Spleen (tissue), 11 donors: Measurements from ENCODE around the gene MLYCD. TPM values are rescaled to one million over a fixed set of nuclear protein-coding genes. Genes with fewer than 3 reads are reported as not detected.

Experiments used
- DNase-seq: peaks from one replicate; pipeline ENCODE4 v3.0.0-alpha.2; 2020
- H3K27ac ChIP-seq, 8 donors: fragments of 200-600 bp; sonication (generic) in 7 of 8; 1 replicate in 4 of 8; 2 replicates in 4 of 8; pipeline versions ENCODE4 v1.5.0 to v1.8.0; 2016 to 2021; ENCODE audit warnings: inconsistent platforms in 4 of 8, mild to moderate bottlenecking in 4 of 8, moderate library complexity in 1 of 8
- H3K27me3 ChIP-seq, 7 donors: fragments of 200-600 bp; sonication (generic) in 6 of 7; replicated peaks in 1 of 7; 1 replicate in 4 of 7; 2 replicates in 3 of 7; pipeline versions ENCODE4 v1.5.0 to v1.8.0; 2016 to 2021; ENCODE audit warnings: inconsistent platforms in 3 of 7, mild to moderate bottlenecking in 1 of 7
- H3K36me3 ChIP-seq, 6 donors: fragments of 200-600 bp; sonication (generic) in 5 of 6; 1 replicate in 4 of 6; 2 replicates in 2 of 6; pipeline versions ENCODE4 v1.5.0 to v1.8.0; 2016 to 2021; ENCODE audit warnings: inconsistent platforms in 2 of 6
- H3K4me1 ChIP-seq, 6 donors: fragments of 200-600 bp; sonication (generic) in 5 of 6; 1 replicate in 3 of 6; 2 replicates in 3 of 6; pipeline versions ENCODE4 v1.5.0 to v1.8.0; 2016 to 2021; ENCODE audit warnings: inconsistent platforms in 3 of 6
- H3K4me3 ChIP-seq, 8 donors: fragments of 200-600 bp; sonication (generic) in 7 of 8; 1 replicate in 4 of 8; 2 replicates in 4 of 8; pipeline versions ENCODE4 v1.5.0 to v1.8.0; 2016 to 2021; ENCODE audit warnings: inconsistent platforms in 4 of 8, mild to moderate bottlenecking in 4 of 8, moderate library complexity in 2 of 8
- H3K9me3 ChIP-seq, 8 donors: fragments of 200-600 bp; sonication (generic) in 7 of 8; 1 replicate in 4 of 8; 2 replicates in 4 of 8; pipeline versions ENCODE4 v1.5.0 to v1.8.0; 2016 to 2021; ENCODE audit warnings: inconsistent platforms in 4 of 8
- POLR2A ChIP-seq, 3 donors: fragments of 450-650 bp; IDR thresholded peaks; one replicate each; pipeline ENCODE4 v1.5.1; 2017; ENCODE audit warnings: antibody characterized with exemption in 3 of 3, mild to moderate bottlenecking in 1 of 3
- POLR2AphosphoS5 ChIP-seq, 3 donors: sonication (generic); formaldehyde crosslinking; IDR thresholded peaks; one replicate each; pipeline ENCODE4 v1.5.1; 2017; ENCODE audit warnings: antibody characterized with exemption in 3 of 3
- WGBS, 5 donors: extraction: QIAGEN DNeasy Blood & Tissue Kit in 3 of 5; methylation state at CpG; one replicate each; pipeline versions ENCODE4 v1.1.5 to v1.1.7; 2013 to 2018; 5-methylcytosine and 5-hydroxymethylcytosine counted together
- intact Hi-C: fragments of 100-400 bp; cut with DNase I; formaldehyde crosslinking; loops from one replicate; pipeline ENCODE4 v1.15.0; 2023; ENCODE audit warnings: low total_unique reads
- polyA plus RNA-seq, 3 donors: library from polyadenylated mRNA; stranded (reverse); fragments of 200-250 nt; gene quantifications; one replicate each; pipeline ENCODE4 v1.2.1, GENCODE V29; 2013
- total RNA-seq, 7 donors: library from RNA; depleted of rRNA in 3 of 7; stranded (reverse); fragments of >200 nt in 3 of 7; fragmentation: NEBNext Ultra II Directional in 4 of 7; extraction: Animal tissue kit (Norgen Biotek cat#: 25700) in 4 of 7; gene quantifications; one replicate each; pipeline versions ENCODE4 v1.1.0 to v1.2.1, GENCODE V29; 2016 to 2021
- TF ChIP-seq, protein P1 (sequence below), 11 experiments: fragments of 200-600 bp in 7 of 11; fragments of 450-650 bp in 4 of 11; sonication (generic) in 4 of 11; IDR thresholded peaks in 8 of 11; conservative IDR thresholded peaks in 3 of 11; 1 replicate in 7 of 11; 2 replicates in 4 of 11; pipeline versions ENCODE4 v1.4.0 to v1.8.0; 2016 to 2021; ENCODE audit warnings: antibody characterized with exemption in 11 of 11, inconsistent platforms in 4 of 11, mild to moderate bottlenecking in 1 of 11
- donor health status: healthy with polysubstance abuse.
- donor health status: DM: no; HTN: no; CAD: no; lungs with moderate emphysema.
- donor health status: DM: no; HTN: no; CAD: no.
- donor health status: Bipolar disorder and iron deficiency.
- donor health status: healthy.
- donor health status: DM: no; HTN: no; CAD: no.
- donor health status: DM: yes; HTN: yes; CAD: no.

Gene MLYCD
- total and polyA plus RNA-seq, 10 donors: 2.0 to 14.3 (median 9.9) TPM

DNA sequence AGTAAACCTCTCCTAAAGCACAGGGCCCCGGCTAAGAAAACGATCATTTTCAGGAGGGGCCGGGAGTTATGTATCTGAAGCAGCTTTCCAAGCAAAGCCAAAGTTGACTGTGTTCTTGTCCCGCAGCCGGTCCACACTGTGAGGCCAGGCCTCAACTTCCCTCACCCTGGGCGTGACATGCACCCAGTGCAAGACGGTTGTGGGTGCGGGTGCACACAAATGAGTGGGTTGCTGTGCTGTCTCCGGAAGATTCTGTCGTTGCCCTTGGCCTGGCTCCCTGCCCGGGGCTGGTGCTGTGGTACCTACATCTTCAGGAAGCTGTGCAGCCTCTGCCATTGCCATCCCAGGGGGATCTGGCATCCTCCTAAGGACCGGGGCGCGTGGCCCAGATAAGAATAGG is 16.6 kb downstream of the MLYCD start:
- no peaks in the 10 kb centered on the region for H3K4me1 ChIP-seq
- H3K9me3 ChIP-seq: no peaks in the 10 kb centered on the region
- H3K36me3 ChIP-seq: peaks cover 5 to 100% (median 82%) of the 10 kb centered on the region in 6 donors
- H3K27me3 ChIP-seq: no peaks in the 10 kb centered on the region
- DNase-seq: no peak
- intact Hi-C loops: no loop called here
- H3K27ac ChIP-seq: no peak overlapping the region
- H3K4me3 ChIP-seq: no peak overlapping the region
- TF ChIP-seq, protein P1, sequence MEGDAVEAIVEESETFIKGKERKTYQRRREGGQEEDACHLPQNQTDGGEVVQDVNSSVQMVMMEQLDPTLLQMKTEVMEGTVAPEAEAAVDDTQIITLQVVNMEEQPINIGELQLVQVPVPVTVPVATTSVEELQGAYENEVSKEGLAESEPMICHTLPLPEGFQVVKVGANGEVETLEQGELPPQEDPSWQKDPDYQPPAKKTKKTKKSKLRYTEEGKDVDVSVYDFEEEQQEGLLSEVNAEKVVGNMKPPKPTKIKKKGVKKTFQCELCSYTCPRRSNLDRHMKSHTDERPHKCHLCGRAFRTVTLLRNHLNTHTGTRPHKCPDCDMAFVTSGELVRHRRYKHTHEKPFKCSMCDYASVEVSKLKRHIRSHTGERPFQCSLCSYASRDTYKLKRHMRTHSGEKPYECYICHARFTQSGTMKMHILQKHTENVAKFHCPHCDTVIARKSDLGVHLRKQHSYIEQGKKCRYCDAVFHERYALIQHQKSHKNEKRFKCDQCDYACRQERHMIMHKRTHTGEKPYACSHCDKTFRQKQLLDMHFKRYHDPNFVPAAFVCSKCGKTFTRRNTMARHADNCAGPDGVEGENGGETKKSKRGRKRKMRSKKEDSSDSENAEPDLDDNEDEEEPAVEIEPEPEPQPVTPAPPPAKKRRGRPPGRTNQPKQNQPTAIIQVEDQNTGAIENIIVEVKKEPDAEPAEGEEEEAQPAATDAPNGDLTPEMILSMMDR (IDR thresholded peaks at IDR 0.05 in 8 of 11, conservative IDR thresholded peaks at IDR 0.05 in 3 of 11): no peak
- TF ChIP-seq POLR2AphosphoS5 (IDR thresholded peaks at IDR 0.05): no peak
- TF ChIP-seq POLR2A (IDR thresholded peaks at IDR 0.05): no peak
- 95 to 98% (median 97%) methylated on average over 10 to 14 of the region's 14 CpGs for WGBS, 5 donors

- Histone ChIP-seq H3K4me1 (no peaks in the 10 kb centered on the region), H3K4me3 (no peak overlapping the region), H3K36me3 (peaks cover 5 to 96% (median 65%) of the 10 kb centered on the region in 6 donors), H3K27ac (no peak overlapping the region), H3K27me3 (no peaks in the 10 kb centered on the region), H3K9me3 (no peaks in the 10 kb centered on the region)
- peak; percentile 41 for DNase-seq
- intact Hi-C loops: no loop called here
- TF ChIP-seq, protein P1 (IDR thresholded peaks at IDR 0.05 in 8 of 11, conservative IDR thresholded peaks at IDR 0.05 in 3 of 11): no peak
- TF ChIP-seq POLR2AphosphoS5 (IDR thresholded peaks at IDR 0.05) (no peak), POLR2A (IDR thresholded peaks at IDR 0.05) (no peak)
- WGBS, 5 donors: 95 to 98% (median 97%) methylated on average over 50 to 51 of the region's 51 CpGs
Measured at GRCh38 chr16:83917152-83918120, 18.5 kb downstream of the MLYCD start.

GRCh38 chr16:83920894-83921491 is 22.1 kb downstream of the MLYCD start:
- intact Hi-C loops: no loop called here
- Histone ChIP-seq H3K27ac (no peak overlapping the region), H3K36me3 (peaks cover 0 to 83% (median 38%) of the 10 kb centered on the region in 6 donors), H3K4me1 (no peaks in the 10 kb centered on the region), H3K27me3 (no peaks in the 10 kb centered on the region), H3K4me3 (no peak overlapping the region), H3K9me3 (no peaks in the 10 kb centered on the region)
- TF ChIP-seq, protein P1 (IDR thresholded peaks at IDR 0.05 in 8 of 11, conservative IDR thresholded peaks at IDR 0.05 in 3 of 11): no peak
- no peak for TF ChIP-seq POLR2AphosphoS5 (IDR thresholded peaks at IDR 0.05)
- TF ChIP-seq POLR2A (IDR thresholded peaks at IDR 0.05): no peak
- DNase-seq: no peak
- 84 to 89% (median 89%) methylated on average over 2 of the region's 2 CpGs for WGBS, 5 donors
